Stomach (tissue), 9 donors: Measurements from ENCODE around the gene NUP188. TPM values are rescaled to one million over a fixed set of nuclear protein-coding genes. Genes with fewer than 3 reads are reported as not detected.

Experiments
- DNase-seq, 2 donors: peaks; one replicate each; pipeline versions ENCODE4 v3.0.0 to v3.0.0-alpha.2; 2013 to 2019
- H3K27ac ChIP-seq, 5 donors: fragments of 200-600 bp in 4 of 5; sonication (generic) in 4 of 5; one replicate each; pipeline ENCODE4 v1.5.1; 2013 to 2019; ENCODE audit warnings: mild to moderate bottlenecking in 1 of 5, moderate library complexity in 1 of 5
- H3K27me3 ChIP-seq, 3 donors: fragments of 200-600 bp; sonication (generic); one replicate each; pipeline ENCODE4 v1.5.1; 2017 to 2019; ENCODE audit warnings: mixed run types in 1 of 3
- H3K36me3 ChIP-seq, 4 donors: fragments of 200-600 bp; sonication (generic); 1 replicate in 3 of 4; 2 replicates in 1 of 4; pipeline ENCODE4 v1.5.1; 2016 to 2019
- H3K4me1 ChIP-seq, 4 donors: fragments of 200-600 bp; sonication (generic); one replicate each; pipeline ENCODE4 v1.5.1; 2016 to 2019
- H3K4me3 ChIP-seq, 4 donors: fragments of 200-600 bp; sonication (generic) in 3 of 4; one replicate each; pipeline ENCODE4 v1.5.1; 2016 to 2019; ENCODE audit warnings: mild to moderate bottlenecking in 1 of 4
- H3K9me3 ChIP-seq, 4 donors: fragments of 200-600 bp; sonication (generic); one replicate each; pipeline ENCODE4 v1.5.1; 2016 to 2019
- CTCF ChIP-seq, 7 experiments: fragments of 450-650 bp in 4 of 7; fragments of 200-600 bp in 3 of 7; sonication (generic) in 3 of 7; IDR thresholded peaks; one replicate each; pipeline ENCODE4 v1.5.1; 2016 to 2019; ENCODE audit warnings: antibody characterized with exemption in 7 of 7, control low read depth in 2 of 7, mild to moderate bottlenecking in 1 of 7
- EP300 ChIP-seq: sonication (generic); formaldehyde crosslinking; IDR thresholded peaks from one replicate; pipeline ENCODE4 v1.6.1; 2017; ENCODE audit warnings: antibody characterized with exemption
- POLR2A ChIP-seq, 4 donors: fragments of 450-650 bp; IDR thresholded peaks; one replicate each; pipeline ENCODE4 v1.6.1; 2016; ENCODE audit warnings: antibody characterized with exemption in 4 of 4, control low read depth in 2 of 4, mild to moderate bottlenecking in 1 of 4, moderate library complexity in 1 of 4
- POLR2AphosphoS5 ChIP-seq, 3 donors: sonication (generic); formaldehyde crosslinking; IDR thresholded peaks; one replicate each; pipeline ENCODE4 v1.6.1; 2016; ENCODE audit warnings: antibody characterized with exemption in 3 of 3
- WGBS, 5 donors: extraction: QIAGEN DNeasy Blood & Tissue Kit in 3 of 5; methylation state at CpG; one replicate each; pipeline versions ENCODE4 v1.1.5 to v1.1.7; 2013 to 2018; 5-methylcytosine and 5-hydroxymethylcytosine counted together
- intact Hi-C: fragments of 100-400 bp; cut with DNase I; formaldehyde crosslinking; loops from one replicate; pipeline ENCODE4 v1.15.1; 2023; ENCODE audit warnings: low total_unique reads
- polyA plus RNA-seq, 3 donors: library from polyadenylated mRNA; stranded (reverse); fragments of 200-250 nt; gene quantifications; one replicate each; pipeline ENCODE4 v1.2.3, GENCODE V29; 2013
- total RNA-seq, 5 donors: library from RNA; depleted of rRNA; stranded (reverse); fragments of >200 nt; gene quantifications; one replicate each; pipeline versions ENCODE4 v1.1.0 to v1.2.3, GENCODE V29; 2014 to 2016
- donor health status: healthy with polysubstance abuse.
- donor health status: Bipolar disorder and iron deficiency.
- donor health status: healthy.

NUP188 gene
- total and polyA plus RNA-seq, 8 donors = 4.4 to 79.9 (median 36.7) TPM

GRCh38 chr9:128928624-128929023, 18.9 kb upstream of the NUP188 start:
- Histone ChIP-seq H3K36me3 (peaks cover 0 to 16% (median 3%) of the 10 kb centered on the region in 4 donors), H3K27ac (no peak overlapping the region), H3K4me3 (no peak overlapping the region), H3K9me3 (no peaks in the 10 kb centered on the region), H3K4me1 (peaks cover 0 to 18% (median 13%) of the 10 kb centered on the region in 4 donors), H3K27me3 (no peaks in the 10 kb centered on the region)
- no peak for TF ChIP-seq EP300
- TF ChIP-seq POLR2AphosphoS5 (IDR thresholded peaks at IDR 0.05) = no peak
- no peak for TF ChIP-seq CTCF (IDR thresholded peaks at IDR 0.05)
- no peak for TF ChIP-seq POLR2A (IDR thresholded peaks at IDR 0.05)
- intact Hi-C loops = loop anchor here (5.0 kb wide), 1 partner anchor 41 kb away; no protein-coding TSS in a partner anchor
- WGBS, 5 donors = 73 to 91% (median 85%) methylated on average over 2 of the region's 2 CpGs
- no peak for DNase-seq

DNA sequence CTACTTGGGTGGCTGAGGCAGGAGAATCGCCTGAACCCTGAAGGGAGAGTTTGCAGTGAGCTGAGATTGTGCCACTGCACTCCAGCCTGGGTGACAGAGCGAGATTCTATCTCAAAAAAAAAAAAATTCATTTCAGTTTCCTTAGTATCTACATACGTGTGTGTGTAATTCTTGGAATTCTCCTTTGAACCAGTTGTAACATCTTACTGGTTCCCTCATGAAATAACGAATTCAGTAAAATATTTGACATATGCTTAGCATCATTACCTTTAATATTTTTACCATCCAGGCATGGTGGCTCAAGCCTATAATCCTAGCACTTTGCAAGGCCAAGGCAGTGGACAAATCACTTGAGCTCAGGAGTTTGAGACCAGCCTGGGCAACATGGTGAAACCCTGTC, 17.9 kb upstream of the NUP188 start:
- no peak for DNase-seq
- Histone ChIP-seq H3K27me3 (no peaks in the 10 kb centered on the region), H3K4me1 (peaks cover 0 to 15% (median 11%) of the 10 kb centered on the region in 4 donors), H3K9me3 (no peaks in the 10 kb centered on the region), H3K27ac (no peak overlapping the region), H3K4me3 (no peak overlapping the region), H3K36me3 (peaks cover 0 to 25% (median 11%) of the 10 kb centered on the region in 4 donors)
- 85 to 95% (median 87%) methylated on average over 4 of the region's 4 CpGs for WGBS, 5 donors
- intact Hi-C loops = loop anchor here (5.0 kb wide), 1 partner anchor 42 kb away; no protein-coding TSS in a partner anchor
- TF ChIP-seq CTCF (IDR thresholded peaks at IDR 0.05) (no peak), EP300 (no peak), POLR2A (IDR thresholded peaks at IDR 0.05) (no peak), POLR2AphosphoS5 (IDR thresholded peaks at IDR 0.05) (no peak)

GRCh38 chr9:128933731-128934130, 13.8 kb upstream of the NUP188 start:
- Histone ChIP-seq H3K27me3 (no peaks in the 10 kb centered on the region), H3K36me3 (peaks cover 0 to 45% (median 21%) of the 10 kb centered on the region in 4 donors), H3K4me1 (peaks cover 0 to under 1% (median 0%) of the 10 kb centered on the region in 4 donors), H3K27ac (no peak overlapping the region), H3K4me3 (no peak overlapping the region), H3K9me3 (no peaks in the 10 kb centered on the region)
- TF ChIP-seq POLR2AphosphoS5 (IDR thresholded peaks at IDR 0.05) = no peak
- intact Hi-C loops = no loop called here
- 82 to 97% (median 91%) methylated on average over 3 to 5 of the region's 5 CpGs for WGBS, 5 donors
- DNase-seq = no peak

DNA sequence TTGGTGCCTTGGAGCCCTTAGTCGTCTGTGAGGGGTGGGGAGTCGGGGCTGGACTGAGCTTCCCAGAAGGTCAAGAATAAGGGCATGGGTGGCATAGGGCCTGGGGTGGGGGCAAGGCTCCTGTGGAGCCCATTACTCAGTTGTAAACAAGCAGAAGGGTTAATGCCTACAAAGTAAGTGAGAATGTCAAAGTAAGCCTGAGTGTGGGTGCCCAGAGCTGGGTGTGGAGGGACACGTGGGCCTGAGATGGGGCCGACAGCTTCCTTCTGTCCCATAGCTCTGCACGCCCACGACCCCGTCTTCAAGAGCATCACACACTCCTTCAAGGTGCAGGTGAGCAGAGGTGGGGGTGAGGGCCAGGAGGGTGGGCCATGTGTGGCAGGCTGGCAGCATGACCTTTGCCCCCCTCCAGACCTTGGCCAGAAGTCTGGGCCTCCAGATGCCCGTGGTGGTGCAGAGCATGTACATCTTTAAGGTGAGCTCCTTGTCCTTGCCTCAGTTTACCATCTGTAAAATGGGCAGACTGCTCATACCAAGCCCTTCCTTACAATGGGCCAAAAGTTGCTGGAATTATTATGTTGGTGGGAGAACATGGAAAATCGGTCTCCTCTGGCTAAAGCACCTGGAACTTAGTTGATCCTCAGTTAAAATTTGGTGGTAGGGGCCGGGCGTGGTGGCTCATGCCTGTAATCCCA, 11.2 kb upstream of the NUP188 start:
- Histone ChIP-seq H3K4me1 (peaks cover 0 to 10% (median 3%) of the 10 kb centered on the region in 4 donors), H3K36me3 (peaks cover 0 to 60% (median 24%) of the 10 kb centered on the region in 4 donors), H3K4me3 (no peak overlapping the region), H3K9me3 (no peaks in the 10 kb centered on the region), H3K27ac (no peak overlapping the region), H3K27me3 (no peaks in the 10 kb centered on the region)
- WGBS, 5 donors = 84 to 96% (median 90%) methylated on average over 11 of the region's 11 CpGs
- no peak for DNase-seq
- intact Hi-C loops = no loop called here
- TF ChIP-seq EP300 (no peak), POLR2A (IDR thresholded peaks at IDR 0.05) (no peak), CTCF (IDR thresholded peaks at IDR 0.05) (no peak), POLR2AphosphoS5 (IDR thresholded peaks at IDR 0.05) (no peak)
